ENCODE data around the gene YEATS4.

YEATS4 gene

GRCh38 chr12:69396963-69397362 is 37.4 kb downstream of the YEATS4 start:
- DNase-seq, result no peak

GRCh38 chr12:69397978-69398377 is 38.4 kb downstream of the YEATS4 start:
- DNase-seq, result no peak

- no peak for DNase-seq
Measured at GRCh38 chr12:69401940-69402339, 42.4 kb downstream of the YEATS4 start.

- no peak for DNase-seq
Measured at GRCh38 chr12:69404851-69405565, 45.5 kb downstream of the YEATS4 start.

- DNase-seq, result no peak
Measured at GRCh38 chr12:69405566-69405865, 46.0 kb downstream of the YEATS4 start.

GRCh38 chr12:69406217-69406616 is 46.7 kb downstream of the YEATS4 start:
- no peak for DNase-seq

- no peak for DNase-seq
Measured at GRCh38 chr12:69410571-69410970, 51.0 kb downstream of the YEATS4 start.

- no peak for DNase-seq
Measured at GRCh38 chr12:69412655-69413054, 53.1 kb downstream of the YEATS4 start.

- peak; percentile 69 for DNase-seq
Measured at GRCh38 chr12:69415471-69416275, 56.1 kb downstream of the YEATS4 start.

- no peak for DNase-seq
Measured at GRCh38 chr12:69417231-69417630, 57.7 kb downstream of the YEATS4 start.

GRCh38 chr12:69417741-69418167 is 58.2 kb downstream of the YEATS4 start:
- no peak for DNase-seq

- no peak for DNase-seq
Measured at GRCh38 chr12:69419701-69420100, 60.2 kb downstream of the YEATS4 start.

- DNase-seq, result no peak
Measured at GRCh38 chr12:69421548-69421947, 62.0 kb downstream of the YEATS4 start.

GRCh38 chr12:69423037-69423905 is 63.7 kb downstream of the YEATS4 start:
- no peak for DNase-seq

- no peak for DNase-seq
Measured at GRCh38 chr12:69425417-69425816, 65.9 kb downstream of the YEATS4 start.

- DNase-seq, result no peak
Measured at GRCh38 chr12:69428351-69429073, 69.0 kb downstream of the YEATS4 start.

GRCh38 chr12:69430942-69431590 is 71.5 kb downstream of the YEATS4 start:
- peak; percentile 58 for DNase-seq

GRCh38 chr12:69431591-69432222 is 72.2 kb downstream of the YEATS4 start:
- no peak for DNase-seq

GRCh38 chr12:69433653-69434052 is 74.1 kb downstream of the YEATS4 start:
- DNase-seq, result no peak

- DNase-seq, result no peak
Measured at GRCh38 chr12:69435644-69436043, 76.1 kb downstream of the YEATS4 start.

- DNase-seq, result no peak
Measured at GRCh38 chr12:69437073-69437472, 77.5 kb downstream of the YEATS4 start.

- no peak for DNase-seq
Measured at GRCh38 chr12:69438539-69438938, 79.0 kb downstream of the YEATS4 start.

Data from midbrain (tissue), 1 donor.